Measurements from ENCODE around the gene EEFSEC.

DNA sequence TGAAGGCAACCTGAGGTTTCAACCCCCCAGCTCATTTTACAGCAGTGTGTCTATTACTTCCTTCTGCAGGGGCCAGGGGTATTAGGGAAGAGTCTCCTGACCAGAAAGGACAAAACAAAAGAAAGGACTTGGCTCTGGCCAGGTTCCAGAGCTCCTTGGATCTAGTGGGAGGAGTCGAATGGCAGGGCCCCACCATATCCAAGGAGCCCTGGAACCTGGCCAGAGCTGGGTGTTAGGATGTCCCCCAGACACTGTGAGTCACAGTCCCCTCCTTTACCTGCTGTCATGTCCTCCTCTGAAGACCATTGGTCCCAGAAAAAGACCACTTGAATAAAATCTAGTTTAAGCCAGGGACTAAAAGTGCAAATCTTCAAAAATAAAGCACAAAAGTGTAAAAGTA is 113.2 kb downstream of the EEFSEC start:
- no peak for TF ChIP-seq POLR2A (IDR thresholded peaks at IDR 0.05)
- TF ChIP-seq, protein P1, sequence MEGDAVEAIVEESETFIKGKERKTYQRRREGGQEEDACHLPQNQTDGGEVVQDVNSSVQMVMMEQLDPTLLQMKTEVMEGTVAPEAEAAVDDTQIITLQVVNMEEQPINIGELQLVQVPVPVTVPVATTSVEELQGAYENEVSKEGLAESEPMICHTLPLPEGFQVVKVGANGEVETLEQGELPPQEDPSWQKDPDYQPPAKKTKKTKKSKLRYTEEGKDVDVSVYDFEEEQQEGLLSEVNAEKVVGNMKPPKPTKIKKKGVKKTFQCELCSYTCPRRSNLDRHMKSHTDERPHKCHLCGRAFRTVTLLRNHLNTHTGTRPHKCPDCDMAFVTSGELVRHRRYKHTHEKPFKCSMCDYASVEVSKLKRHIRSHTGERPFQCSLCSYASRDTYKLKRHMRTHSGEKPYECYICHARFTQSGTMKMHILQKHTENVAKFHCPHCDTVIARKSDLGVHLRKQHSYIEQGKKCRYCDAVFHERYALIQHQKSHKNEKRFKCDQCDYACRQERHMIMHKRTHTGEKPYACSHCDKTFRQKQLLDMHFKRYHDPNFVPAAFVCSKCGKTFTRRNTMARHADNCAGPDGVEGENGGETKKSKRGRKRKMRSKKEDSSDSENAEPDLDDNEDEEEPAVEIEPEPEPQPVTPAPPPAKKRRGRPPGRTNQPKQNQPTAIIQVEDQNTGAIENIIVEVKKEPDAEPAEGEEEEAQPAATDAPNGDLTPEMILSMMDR (IDR thresholded peaks at IDR 0.05): no peak
